Left hindlimb (tissue), 1 donor: ENCODE results near the gene HPS1.
A peak's percentile ranks its signal among the peaks of the same experiment; 100 is the strongest.

Experiments
- DNase-seq: peaks from one replicate; pipeline ENCODE4 v3.0.0-alpha.2; 2018

The HPS1 gene

DNA sequence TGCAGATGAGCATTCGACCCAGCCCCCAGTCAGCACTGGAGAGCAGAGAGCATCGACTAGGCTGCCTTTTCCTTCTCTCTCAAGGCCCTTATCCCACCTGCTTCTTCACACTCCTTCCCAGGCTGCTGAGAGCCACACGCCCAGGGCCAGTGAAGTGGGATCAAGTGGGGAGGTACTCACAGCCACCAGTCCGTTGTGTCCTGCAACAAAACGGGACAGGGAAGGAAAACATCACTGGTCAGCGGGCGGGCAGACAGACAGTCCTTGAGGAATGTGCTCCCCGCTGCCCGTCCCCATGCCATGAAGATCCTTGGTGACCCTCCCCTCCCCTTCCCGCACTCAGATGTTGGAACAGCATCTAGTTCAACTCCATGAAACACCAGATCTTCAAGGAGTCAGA lies 36.0 kb downstream of the HPS1 start:
- no peak for DNase-seq

DNA sequence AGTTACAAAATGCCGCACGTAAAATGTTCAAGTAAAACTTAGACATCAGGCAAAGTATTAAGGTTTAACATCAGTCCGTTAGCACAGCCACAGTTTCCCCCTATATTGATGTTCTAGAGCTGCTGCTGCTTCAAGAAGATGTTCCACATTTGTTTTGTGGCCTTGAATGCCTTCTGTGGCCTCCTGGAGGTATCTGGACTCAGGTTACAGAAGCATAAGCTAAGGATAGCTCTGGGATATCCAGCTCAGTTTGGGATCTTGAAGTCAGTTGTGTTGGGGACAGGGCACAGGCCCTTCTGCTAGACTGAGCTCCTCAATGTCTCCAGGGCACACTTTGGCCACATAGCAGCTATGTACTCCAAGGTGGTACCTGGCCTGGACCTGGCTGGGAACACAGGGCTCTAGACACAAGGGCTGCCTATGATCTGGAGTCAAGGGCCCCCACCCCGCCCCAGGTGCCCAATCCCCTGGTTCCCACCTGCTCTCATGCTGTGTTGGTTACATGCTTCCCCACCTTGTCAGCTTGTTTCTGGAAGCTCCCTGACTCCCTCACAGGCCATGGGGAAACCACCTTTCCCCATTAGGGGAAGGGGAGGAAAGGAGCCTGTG lies 36.5 kb downstream of the HPS1 start:
- DNase-seq, result no peak

DNA sequence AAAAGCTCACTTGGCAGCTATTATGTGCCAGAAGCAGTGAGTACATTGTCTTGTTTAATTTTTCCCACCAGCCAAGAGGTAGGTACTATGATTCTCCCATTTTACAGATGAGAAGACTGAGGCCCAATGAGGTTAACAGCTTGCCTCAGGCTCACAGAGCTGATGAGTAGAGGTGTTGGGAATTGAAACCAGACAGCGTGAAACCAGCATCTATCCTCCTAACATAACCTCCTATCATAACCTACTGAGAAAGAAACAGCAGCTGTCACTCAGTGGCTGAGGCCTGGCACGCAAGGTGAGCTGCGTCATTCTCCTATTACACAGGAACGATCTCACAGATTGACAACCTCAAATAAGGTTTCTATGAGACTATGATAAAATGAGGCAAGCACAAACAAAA lies 37.9 kb downstream of the HPS1 start:
- no peak for DNase-seq

DNA sequence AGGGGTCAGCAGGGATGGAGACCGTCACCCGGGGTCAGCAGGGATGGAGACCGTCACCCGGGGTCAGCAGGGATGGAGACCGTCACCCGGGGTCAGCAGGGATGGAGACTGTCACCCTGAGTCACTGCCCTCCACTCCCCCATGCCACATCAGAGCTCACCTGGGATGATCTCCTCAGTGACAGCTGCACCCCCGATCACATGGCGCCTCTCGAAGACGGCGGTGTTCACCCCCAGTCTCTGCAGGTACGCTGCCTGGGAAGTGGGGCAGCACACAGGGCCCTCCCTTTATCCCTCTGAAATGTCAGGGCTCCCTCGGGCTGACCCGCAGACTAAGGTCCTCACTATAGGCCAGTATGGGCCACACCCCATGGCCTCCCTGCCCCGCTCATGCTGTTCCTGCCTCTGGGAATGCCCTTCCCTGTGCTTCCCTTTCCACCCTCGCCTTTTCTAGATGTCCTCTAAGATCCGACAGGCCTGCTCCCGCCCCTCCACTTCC lies 38.9 kb downstream of the HPS1 start:
- peak; percentile 16 for DNase-seq

DNA sequence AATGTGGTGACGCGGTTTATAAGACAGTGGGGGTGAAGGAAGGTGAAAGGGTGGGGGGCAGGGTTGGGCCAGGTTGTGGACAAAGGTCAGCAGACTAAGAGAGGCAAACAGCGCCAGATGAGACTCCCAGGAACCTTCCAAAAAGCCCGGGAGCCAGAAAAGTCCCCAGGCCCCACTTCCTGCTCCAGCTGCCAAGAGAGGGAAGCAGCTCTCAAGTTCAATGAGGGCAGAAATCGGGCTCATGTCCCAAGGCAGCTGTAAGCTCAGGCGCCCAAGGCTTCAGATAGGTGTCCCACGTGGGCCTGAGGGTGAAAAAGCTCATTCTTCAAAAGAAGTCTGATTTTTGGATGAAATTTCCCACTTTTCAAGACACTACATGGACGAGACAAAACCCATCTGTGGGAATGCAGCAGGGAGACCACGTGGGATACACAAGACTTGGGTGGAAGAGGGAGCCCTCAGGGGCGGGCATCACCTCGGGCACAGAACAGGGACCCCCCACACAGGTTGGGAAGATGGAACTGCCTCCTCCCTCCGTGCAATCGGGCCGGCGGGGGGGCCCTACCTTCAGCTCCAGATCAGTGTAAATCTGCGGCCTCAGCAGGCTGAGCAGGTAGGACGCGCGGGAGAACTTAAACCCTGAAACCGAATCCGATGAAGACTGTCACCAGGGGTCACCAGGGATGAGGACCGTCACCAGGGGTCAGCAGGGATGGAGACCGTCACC lies 39.6 kb downstream of the HPS1 start:
- DNase-seq, result no peak

DNA sequence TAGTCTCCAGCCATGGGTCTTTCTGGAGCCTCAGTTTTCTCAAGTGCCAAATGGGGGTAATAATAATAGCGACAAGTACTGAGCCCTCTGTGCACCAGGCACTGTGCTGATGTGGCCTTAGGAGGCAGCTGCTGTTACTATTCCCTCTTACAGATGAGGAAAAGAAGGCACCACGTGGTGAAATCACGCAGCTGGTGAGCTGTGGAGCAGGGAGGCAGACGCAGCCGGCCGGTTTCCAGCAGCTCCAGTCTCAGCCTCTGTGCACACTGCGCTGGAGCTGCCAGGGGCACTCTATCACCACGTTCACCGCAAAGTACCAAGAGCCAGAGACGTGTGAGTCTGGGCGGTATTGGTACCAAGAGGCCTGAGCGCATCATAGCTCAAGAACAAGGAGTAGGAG lies 41.3 kb downstream of the HPS1 start:
- peak; percentile 1 for DNase-seq

DNA sequence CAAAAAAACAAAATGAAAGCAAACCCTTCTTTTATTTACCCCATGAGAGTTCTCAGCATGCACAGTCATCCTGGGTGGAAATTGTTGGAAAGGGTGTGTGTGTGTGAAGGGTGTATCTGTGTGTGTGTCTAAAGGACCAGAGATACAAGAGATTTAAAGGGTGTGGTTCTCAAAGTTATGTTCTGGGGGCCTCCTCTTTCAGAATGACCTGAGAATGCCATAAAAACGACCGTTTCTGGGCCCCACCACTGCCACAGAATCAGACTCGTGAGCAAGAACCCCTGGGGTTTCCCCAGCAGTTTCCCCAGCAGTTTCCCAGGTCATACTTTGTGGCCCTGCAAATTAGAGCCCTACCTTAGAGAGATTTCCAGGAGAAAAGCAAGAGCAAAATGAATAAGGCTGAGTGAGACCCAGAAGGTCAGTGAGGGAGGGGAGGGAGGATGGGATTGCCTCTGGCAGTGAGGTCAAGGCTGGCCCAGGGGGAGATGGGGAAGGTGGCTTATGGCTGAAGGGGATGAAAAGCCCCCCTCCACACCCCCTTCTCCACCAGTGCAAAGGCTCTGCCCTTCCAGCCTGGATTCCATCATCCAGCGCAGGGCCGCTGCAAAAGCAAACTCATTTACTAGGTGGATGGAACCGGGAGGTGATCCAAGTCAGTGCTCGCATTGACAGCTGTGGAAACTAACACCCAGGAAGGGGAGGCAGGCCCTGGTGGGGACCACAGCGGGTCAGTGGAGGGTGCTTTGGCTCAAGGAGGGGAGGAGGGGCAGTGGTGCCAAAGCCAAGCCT lies 42.0 kb downstream of the HPS1 start:
- no peak for DNase-seq

DNA sequence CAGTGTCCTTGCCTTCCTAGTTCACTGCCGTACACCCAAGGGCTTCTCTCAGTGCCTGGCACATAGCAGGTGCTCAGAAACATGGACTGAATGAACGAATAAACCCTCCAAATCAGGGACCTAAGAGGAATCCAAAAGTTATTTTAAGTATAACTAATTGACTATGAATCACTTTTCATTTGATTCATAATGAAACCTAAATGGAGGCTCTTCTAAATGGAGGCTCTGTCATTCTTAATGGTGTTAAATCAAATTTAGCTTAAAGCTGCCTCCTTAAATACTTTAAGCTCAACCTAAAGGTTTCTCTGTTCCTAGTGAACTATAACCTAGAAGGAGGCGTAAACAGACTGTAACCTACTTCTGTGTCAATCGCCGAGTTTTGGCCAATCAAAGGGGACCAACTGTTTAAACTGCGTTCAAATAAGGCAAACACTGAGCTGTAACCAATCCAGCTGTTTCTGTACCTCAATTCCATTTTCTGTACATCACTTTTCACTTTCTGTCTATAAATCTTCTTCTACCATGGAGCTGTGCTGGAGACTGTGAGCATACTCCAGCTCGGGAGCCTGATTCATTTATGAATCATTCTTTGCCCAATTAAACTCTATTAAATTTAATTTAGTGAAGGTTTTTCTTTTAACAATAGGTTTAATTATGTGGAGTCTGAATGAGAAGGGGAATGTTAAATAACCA lies 42.8 kb downstream of the HPS1 start:
- DNase-seq, result no peak

DNA sequence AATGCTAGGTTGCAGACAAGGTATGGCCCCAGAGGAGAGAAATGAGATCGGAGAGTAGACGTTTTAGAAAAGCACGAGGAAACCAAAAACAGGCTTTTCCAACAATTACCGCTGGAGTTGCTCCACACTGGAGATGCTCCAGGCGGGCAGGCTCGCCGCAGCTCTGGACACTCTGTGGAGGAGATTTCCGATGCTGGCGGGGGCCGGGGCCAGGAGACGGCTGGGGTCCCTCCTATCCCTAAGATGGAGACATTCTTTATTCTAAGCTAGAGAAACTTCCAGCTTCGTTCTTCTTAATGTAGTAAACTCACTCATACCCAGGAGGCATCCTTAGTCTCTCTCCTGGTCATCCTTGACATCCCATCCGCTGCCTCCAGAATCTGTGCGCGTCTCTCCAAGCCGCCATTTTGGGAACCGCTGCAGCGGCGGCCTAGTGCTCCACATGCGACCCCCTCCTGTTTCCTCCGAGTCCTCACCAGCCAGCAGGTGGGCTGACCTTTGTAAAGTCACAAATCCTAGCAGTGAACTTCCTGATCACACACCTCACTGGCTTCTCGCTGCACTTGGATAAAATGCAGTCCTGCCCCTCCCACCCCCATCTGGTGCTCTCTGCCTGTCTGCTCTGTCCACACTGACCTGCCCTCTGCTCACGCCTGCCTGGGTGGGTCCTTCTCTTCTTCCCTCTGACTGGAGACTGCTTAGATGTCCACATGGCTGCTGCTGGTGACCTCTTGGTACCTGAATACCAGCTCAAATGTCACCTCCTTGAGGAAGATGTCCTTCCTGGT lies 43.6 kb downstream of the HPS1 start:
- no peak for DNase-seq

DNA sequence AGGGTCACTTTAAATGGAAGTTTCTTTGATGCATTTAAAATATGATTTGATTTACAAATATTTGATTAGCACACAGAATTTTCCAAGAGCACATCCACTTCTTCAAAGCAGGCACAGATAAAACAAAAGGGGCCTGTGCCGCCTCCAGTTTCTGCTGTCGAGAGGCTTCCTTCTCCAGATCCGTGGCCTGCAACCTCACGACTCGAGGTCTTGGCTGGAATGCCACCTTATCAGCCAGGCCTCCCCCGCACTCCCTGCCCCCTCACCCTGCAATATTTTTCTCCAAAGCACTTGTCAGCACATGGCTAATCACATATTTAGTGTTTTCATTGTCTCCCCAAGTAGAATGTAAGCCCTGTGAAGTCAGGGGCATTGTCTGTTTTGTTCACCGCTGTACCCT lies 44.3 kb downstream of the HPS1 start:
- no peak for DNase-seq

DNA sequence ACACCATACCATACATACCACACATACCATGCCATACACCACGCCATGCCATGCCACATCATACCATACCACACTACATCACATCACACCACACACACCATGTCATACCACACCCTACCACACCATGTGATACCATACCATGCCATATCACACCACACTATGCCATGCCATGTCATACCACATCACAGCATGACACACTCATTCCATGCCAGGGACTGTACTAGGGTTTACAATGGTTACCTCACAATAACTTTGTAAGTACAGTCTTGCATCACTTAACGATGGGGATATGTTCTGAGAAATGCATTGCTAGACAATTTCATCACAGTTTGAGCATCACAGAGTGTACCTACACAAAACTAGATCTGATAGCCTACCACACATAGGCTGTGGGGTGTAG lies 46.3 kb downstream of the HPS1 start:
- no peak for DNase-seq

DNA sequence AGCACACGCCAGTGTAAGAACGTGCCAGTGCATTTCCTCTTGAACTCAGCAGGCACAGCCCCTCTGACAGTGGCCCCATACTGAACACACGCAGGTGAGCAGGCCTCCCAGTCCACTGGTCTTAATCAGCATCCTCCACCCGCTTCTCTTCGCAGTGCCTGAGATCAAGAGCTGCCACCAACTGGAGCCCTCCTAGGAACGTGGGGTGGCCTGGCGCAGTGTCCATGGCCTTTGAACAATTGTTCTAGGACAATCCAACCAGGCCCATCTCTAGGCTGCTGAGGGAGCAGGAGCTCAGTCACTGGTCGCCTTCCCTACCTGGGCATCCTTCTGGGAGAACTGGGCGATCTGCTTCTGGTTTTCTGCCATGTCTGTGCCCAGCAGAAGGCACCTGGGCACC lies 47.0 kb downstream of the HPS1 start:
- DNase-seq, result no peak

DNA sequence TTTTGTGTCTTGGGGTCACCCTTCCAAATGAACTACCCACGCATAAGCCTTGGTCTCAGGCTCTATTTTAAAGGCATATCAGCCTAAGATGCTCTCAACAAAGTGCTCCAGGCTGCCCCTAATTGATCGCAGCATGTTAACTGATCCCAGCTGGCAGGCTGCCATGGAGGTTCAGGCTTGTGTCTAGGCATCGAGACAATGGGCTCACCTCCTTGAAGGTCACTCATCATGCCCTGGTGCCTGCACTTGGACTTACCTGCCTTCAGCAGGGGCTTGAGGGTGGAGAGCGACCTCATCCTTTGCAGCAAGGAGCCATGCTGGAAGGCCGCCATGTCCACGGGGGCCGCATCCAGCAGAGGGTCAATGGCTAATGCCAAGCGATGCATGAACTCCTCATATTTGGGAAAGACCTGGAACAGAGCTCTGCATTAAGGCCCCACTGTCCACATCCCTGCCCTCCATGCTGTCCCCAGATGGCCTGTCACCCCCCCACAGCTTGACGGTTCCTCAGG lies 49.6 kb downstream of the HPS1 start:
- DNase-seq, result no peak

DNA sequence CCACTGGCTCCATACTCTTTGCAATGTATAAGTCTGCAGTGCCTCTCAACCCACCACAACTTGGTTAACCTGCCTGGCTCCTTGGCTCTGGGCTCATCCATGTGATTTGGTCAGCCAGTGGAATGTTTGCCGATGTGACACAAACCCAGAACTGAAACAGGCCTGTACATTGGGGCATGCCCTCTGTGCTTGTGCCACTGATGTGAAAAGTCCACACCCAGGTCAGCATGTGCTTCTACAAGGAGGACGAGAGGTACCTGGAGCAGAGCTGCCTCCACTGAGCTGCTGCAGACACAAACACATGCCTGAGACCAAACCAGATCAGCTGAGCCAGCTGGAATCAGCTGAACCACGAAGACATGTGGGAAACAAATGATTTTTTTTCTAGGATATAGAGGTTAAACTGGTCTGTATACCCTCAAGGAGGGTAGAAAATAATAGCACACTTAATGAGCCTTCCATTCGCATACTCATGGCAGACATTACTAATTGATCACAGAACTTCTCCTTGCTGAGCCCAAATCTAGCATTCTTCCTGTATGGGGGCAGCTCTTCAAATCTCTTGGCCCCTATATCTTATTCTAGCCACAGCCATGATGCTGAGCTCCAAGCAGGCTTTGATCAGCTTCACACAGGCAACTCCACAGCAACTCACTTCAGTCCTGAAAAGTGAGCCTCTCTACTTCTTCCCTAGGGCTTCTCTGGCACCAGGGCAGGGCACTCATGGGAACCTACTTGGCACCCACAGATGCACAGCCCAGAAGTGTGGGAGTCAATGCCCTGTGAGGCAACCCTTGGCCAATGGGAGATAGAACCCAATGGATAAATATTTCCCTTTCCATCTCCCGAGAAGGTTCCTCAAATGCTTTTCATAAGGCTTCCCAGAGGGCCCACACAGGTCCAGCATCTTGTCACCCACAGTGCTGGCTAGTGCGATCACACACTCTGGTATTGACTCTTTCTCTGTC lies 50.4 kb downstream of the HPS1 start:
- DNase-seq, result no peak

DNA sequence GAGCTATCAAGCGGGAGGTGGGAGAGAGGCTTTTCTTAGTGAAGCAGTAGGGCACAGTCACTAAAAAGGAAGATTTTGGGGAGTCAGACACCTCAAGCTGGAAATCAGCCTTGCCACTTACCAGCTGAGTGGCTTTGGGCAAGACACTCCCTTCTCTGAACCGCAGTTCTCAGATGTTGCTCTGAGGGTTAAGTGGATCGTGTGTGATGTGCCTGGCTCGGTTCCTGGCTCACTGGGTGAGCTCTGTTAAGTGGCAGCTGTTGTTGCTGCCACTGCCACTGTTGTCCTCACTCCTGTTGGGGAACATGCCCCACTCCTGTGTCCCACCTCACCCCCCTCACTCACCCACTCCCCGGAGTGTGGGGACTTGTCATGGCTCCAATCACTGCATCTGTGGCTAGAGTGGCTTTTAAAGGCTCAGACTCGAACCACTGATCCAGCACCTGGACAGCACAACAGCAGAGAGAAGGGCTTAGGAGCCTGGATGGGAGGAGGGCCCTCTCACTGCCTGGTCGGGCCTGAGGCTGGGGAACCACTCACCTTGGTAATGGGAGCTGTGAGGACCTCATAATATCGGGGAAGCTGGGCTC lies 51.8 kb downstream of the HPS1 start:
- DNase-seq, result no peak

DNA sequence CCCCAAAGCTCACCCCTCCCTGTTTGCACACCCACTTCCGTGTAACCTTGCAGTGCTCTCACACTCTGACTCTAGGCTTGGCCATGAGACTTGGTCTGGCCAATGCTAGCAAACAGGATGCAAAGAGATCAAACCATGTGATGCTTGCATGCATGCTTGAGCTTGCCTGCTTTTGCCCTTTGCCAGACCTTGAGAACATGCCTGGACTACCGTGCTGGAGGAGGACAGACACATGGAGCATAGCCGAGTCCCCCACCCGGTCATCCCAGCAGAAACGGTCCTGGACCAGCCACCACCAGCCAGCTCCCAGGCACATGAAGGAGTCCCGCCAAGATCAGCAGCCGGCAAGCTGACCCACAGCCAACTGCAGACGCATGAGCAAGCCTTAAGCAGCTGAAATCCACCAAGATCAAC lies 55.1 kb downstream of the HPS1 start:
- DNase-seq, result no peak

DNA sequence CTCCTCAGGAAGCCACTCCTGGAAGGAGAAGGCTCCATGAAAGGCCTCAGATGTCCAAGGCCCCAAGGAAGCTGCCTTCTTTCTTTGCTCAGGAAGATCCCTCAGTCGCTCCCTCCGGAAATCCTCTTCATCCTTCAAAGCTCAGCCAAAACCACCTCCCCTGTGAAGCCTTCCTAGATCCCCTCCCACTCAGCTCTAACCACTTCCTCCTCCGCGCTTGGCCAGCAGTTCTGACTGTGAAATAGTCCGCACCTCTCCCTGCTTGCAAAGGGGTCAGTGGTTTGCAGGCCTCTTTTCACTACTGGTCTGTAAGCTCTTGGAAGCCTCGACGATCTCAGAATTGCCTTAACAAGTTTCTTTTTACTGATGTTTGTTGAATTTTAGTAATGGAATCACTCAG lies 55.7 kb downstream of the HPS1 start:
- DNase-seq, result no peak

DNA sequence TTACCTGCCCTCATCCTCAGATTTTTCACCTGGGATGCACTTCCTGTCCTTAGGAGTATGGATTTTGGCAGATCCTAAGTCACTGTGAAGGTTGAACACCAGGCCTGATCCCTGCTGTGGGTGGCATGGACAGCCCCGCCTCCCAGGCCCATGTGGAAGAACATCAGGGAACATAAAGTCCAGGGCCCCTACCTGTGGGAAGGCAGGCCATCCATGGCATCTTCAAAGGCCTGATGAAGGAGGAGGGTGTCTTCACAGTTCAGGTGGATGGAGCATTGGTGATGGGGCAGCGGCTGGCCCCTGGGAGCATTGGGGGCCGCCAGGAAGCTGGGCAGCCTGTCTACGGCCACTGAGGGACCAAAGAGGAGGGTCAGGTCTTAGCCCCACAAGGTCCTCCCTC lies 56.3 kb downstream of the HPS1 start:
- no peak for DNase-seq

DNA sequence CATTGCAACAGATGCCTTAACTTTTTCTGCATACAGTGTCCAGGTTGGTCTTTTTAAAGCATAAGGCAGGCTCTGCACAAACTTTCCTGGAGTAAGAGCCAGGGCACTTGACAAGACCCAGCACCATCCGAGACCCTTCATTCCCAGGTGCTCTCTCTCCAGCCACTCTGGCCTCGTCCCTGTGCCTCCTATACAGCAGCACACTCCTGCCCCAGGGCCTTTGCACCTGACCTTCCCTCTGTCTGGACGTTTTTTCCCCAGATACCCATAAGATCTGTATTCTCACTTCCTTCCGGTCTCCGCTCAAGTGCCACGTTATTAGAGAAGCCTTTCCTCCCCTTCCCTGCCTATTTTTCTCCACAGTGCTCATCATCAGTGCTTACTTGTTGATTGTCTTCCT lies 57.3 kb downstream of the HPS1 start:
- no peak for DNase-seq

DNA sequence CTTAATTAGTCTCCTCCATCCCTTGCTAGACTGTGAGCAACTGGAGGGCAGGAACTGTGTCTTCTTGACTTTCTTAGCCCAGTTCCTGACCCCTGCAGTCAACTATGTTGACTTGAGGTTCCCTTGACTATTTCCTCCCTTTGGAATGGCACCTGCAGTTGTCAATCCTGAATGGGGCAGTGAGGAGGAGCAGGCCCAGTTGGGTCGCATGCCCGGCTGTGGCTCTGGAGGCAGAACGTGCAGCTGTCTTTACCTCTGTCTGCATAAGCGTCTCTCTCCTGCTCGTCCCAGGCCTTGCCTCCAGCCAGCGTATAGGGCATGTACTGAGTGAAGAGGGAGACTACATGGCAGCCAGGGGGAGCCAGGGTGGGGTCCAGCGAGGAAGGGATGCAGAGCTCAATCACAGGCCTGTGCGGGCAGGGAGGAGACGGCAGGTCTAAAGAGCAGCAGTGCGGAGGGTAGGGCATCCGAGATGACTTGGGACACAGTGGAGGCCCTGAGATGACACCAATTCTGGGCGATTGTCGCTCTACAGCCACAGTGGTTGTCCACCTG lies 58.6 kb downstream of the HPS1 start:
- DNase-seq, result no peak
